CD14-positive monocyte (primary cell): ENCODE measurements around the gene LARP4B. TPM values are rescaled to one million over a fixed set of nuclear protein-coding genes. Genes with fewer than 3 reads are reported as not detected.
A peak's percentile ranks its signal among the peaks of the same experiment; 100 is the strongest.

ENCODE experiments used
- DNase-seq, 3 donors: peaks; one replicate each; pipeline ENCODE4 v3.0.0-alpha.2; 2011 to 2022
- H2AFZ ChIP-seq: 2 replicates; pipeline ENCODE4 v1.6.0; 2012; ENCODE audit warnings: mild to moderate bottlenecking, low read depth, low read length, inconsistent platforms; ENCODE audit not compliant: insufficient read depth, poor library complexity, severe bottlenecking
- H3K27ac ChIP-seq, 2 donors: 1 replicate in 1 of 2; 2 replicates in 1 of 2; pipeline ENCODE4 v1.5.1; 2012 to 2013; ENCODE audit warnings: low read length in 2 of 2, control low read depth in 1 of 2, inconsistent platforms in 1 of 2, low read depth in 1 of 2, mild to moderate bottlenecking in 1 of 2
- H3K27me3 ChIP-seq, 2 donors: one replicate each; pipeline versions ENCODE4 v1.6.0 to v1.6.1; 2011 to 2013; ENCODE audit warnings: low read length in 2 of 2; ENCODE audit not compliant: control insufficient read depth in 2 of 2, insufficient read depth in 2 of 2
- H3K36me3 ChIP-seq, 2 donors: replicated peaks in 1 of 2; 1 replicate in 1 of 2; 2 replicates in 1 of 2; pipeline versions ENCODE4 v1.5.1 to v1.6.1; 2012 to 2013; ENCODE audit warnings: low read length in 2 of 2, control low read depth in 1 of 2, inconsistent platforms in 1 of 2, mild to moderate bottlenecking in 1 of 2; ENCODE audit not compliant: insufficient read depth in 2 of 2, control insufficient read depth in 1 of 2
- H3K4me1 ChIP-seq, 2 donors: 1 replicate in 1 of 2; 2 replicates in 1 of 2; pipeline versions ENCODE4 v1.5.1 to v1.6.1; 2012 to 2013; ENCODE audit warnings: low read length in 2 of 2, control low read depth in 1 of 2, inconsistent platforms in 1 of 2, mild to moderate bottlenecking in 1 of 2, moderate library complexity in 1 of 2; ENCODE audit not compliant: insufficient read depth in 2 of 2, control insufficient read depth in 1 of 2
- H3K4me2 ChIP-seq: replicated peaks from 2 replicates; pipeline ENCODE3; 2012; ENCODE audit warnings: low read length, moderate library complexity, mild to moderate bottlenecking; ENCODE audit not compliant: poor library complexity, severe bottlenecking; ENCODE audit errors: extremely low read depth
- H3K4me3 ChIP-seq, 3 experiments: fragments of 200-600 bp in 1 of 3; sonication (generic) in 1 of 3; replicated peaks in 1 of 3; 1 replicate in 2 of 3; 2 replicates in 1 of 3; pipeline ENCODE4 v1.5.1; 2011 to 2013; ENCODE audit warnings: low read length in 3 of 3, mild to moderate bottlenecking in 3 of 3, control low read depth in 2 of 3, low read depth in 2 of 3, inconsistent platforms in 1 of 3, moderate library complexity in 1 of 3
- H3K79me2 ChIP-seq: 2 replicates; pipeline ENCODE4 v1.6.0; 2012; ENCODE audit warnings: mild to moderate bottlenecking, control low read depth, inconsistent platforms, low read length, moderate library complexity; ENCODE audit not compliant: insufficient read depth
- H3K9ac ChIP-seq: 2 replicates; pipeline ENCODE4 v1.6.0; 2017; ENCODE audit warnings: low read length, mild to moderate bottlenecking; ENCODE audit not compliant: insufficient read depth, poor library complexity, severe bottlenecking
- H3K9me3 ChIP-seq, 2 donors: replicated peaks in 1 of 2; 1 replicate in 1 of 2; 2 replicates in 1 of 2; pipeline versions ENCODE4 v1.5.1 to v1.6.1; 2012 to 2013; ENCODE audit warnings: low read length in 2 of 2, control low read depth in 1 of 2; ENCODE audit not compliant: control insufficient read depth in 1 of 2, insufficient read depth in 1 of 2
- H4K20me1 ChIP-seq: 2 replicates; pipeline ENCODE4 v1.6.0; 2012; ENCODE audit warnings: mild to moderate bottlenecking, low read length, control low read depth, moderate library complexity; ENCODE audit not compliant: insufficient read depth
- H3K27ac Mint-ChIP-seq, 7 donors: one replicate each; pipeline ENCODE4 v1.8.0; 2020; ENCODE audit warnings: mild to moderate bottlenecking in 7 of 7, mixed read lengths in 7 of 7, moderate library complexity in 6 of 7, inconsistent platforms in 2 of 7
- H3K27me3 Mint-ChIP-seq, 3 donors: one replicate each; pipeline ENCODE4 v1.8.0; 2021 to 2022; ENCODE audit warnings: low read depth in 3 of 3, mild to moderate bottlenecking in 3 of 3, mixed read lengths in 3 of 3, moderate library complexity in 3 of 3, inconsistent platforms in 1 of 3
- H3K36me3 Mint-ChIP-seq, 2 donors: one replicate each; pipeline ENCODE4 v1.8.0; 2020; ENCODE audit warnings: mixed read lengths in 2 of 2, inconsistent platforms in 1 of 2, mild to moderate bottlenecking in 1 of 2
- H3K4me1 Mint-ChIP-seq: one replicate; pipeline ENCODE4 v1.8.0; 2020; ENCODE audit warnings: mild to moderate bottlenecking, mixed read lengths
- H3K4me3 Mint-ChIP-seq, 2 donors: one replicate each; pipeline ENCODE4 v1.8.0; 2020; ENCODE audit warnings: mild to moderate bottlenecking in 2 of 2, mixed read lengths in 2 of 2, moderate library complexity in 1 of 2
- H3K9me3 Mint-ChIP-seq, 7 donors: one replicate each; pipeline ENCODE4 v1.8.0; 2020 to 2022; ENCODE audit warnings: mixed read lengths in 7 of 7, mild to moderate bottlenecking in 6 of 7, moderate library complexity in 6 of 7, inconsistent platforms in 2 of 7
- WGBS: methylation state at CpG from one replicate; pipeline ENCODE4 v1.1.5; 2013; ENCODE audit warnings: missing lambda C conversion rate; ENCODE audit not compliant: insufficient coverage; 5-methylcytosine and 5-hydroxymethylcytosine counted together
- intact Hi-C, 2 donors: fragments of 100-400 bp; cut with micrococcal nuclease; formaldehyde crosslinking; loops; one replicate each; pipeline versions ENCODE4 v1.15.0 to v1.15.1; 2023
- polyA plus RNA-seq, 3 donors: library from polyadenylated mRNA; depleted of rRNA in 1 of 3; unstranded in 2 of 3; stranded (reverse) in 1 of 3; fragments of 300-500 nt in 2 of 3; fragments of >200 nt in 1 of 3; fragmentation: Illumina TruSeq in 2 of 3; gene quantifications; 1 replicate in 2 of 3; 2 replicates in 1 of 3; pipeline ENCODE4 v1.2.3, GENCODE V29; 2012 to 2021
- TF ChIP-seq, protein P1 (sequence below): fragments of 200-600 bp; IDR thresholded peaks from one replicate; pipeline ENCODE4 v1.8.0; 2022; ENCODE audit warnings: antibody characterized with exemption, mild to moderate bottlenecking

LARP4B gene
- polyA plus RNA-seq, 3 donors: 17.2 to 52.3 (median 33.0) TPM

DNA sequence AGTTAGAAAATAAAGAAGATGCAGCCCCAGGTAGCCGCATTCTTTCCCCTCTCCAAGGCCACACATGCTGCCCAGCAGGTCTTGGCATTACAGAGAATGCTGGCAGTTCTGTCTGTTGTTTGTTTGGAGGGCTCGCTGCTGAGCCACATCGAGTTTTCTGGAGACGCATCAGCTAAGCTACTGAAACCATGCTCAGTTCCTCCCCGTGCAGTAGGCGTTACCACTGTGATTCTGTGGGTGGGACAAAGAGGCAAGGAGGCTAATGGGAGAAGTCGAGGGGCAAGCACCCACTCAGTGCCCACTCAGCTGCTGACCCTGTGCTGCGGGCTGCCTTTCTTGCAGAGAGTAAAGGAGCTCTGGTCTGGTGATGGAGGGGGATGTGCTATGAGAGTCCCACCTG is 41.3 kb upstream of the LARP4B start:
- no peaks in the 10 kb centered on the region for H4K20me1 ChIP-seq
- TF ChIP-seq, protein P1, sequence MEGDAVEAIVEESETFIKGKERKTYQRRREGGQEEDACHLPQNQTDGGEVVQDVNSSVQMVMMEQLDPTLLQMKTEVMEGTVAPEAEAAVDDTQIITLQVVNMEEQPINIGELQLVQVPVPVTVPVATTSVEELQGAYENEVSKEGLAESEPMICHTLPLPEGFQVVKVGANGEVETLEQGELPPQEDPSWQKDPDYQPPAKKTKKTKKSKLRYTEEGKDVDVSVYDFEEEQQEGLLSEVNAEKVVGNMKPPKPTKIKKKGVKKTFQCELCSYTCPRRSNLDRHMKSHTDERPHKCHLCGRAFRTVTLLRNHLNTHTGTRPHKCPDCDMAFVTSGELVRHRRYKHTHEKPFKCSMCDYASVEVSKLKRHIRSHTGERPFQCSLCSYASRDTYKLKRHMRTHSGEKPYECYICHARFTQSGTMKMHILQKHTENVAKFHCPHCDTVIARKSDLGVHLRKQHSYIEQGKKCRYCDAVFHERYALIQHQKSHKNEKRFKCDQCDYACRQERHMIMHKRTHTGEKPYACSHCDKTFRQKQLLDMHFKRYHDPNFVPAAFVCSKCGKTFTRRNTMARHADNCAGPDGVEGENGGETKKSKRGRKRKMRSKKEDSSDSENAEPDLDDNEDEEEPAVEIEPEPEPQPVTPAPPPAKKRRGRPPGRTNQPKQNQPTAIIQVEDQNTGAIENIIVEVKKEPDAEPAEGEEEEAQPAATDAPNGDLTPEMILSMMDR: no peak
- Mint-ChIP-seq H3K27ac (peak overlapping the region in 1 of 7 donors; percentile 7), H3K27me3 (peaks cover 0 to 9% (median 3%) of the 10 kb centered on the region in 3 donors), H3K4me1 (peaks cover 21% of the 10 kb centered on the region), H3K9me3 (peaks cover 3 to 13% (median 9%) of the 10 kb centered on the region in 7 donors), H3K4me3 (no peak overlapping the region), H3K36me3 (peaks cover 0 to 5% of the 10 kb centered on the region in 2 donors)
- H3K27me3 ChIP-seq: no peaks in the 10 kb centered on the region
- H3K79me2 ChIP-seq: no peaks in the 10 kb centered on the region
- peaks cover 13 to 20% of the 10 kb centered on the region in 2 donors for H3K4me1 ChIP-seq
- no peak overlapping the region for H3K9ac ChIP-seq
- intact Hi-C loops: no loop called here
- no peak overlapping the region for H3K4me3 ChIP-seq
- no peak overlapping the region for H3K27ac ChIP-seq
- DNase-seq: no peak
- H3K4me2 ChIP-seq: no peak overlapping the region
- H3K9me3 ChIP-seq: peaks cover 2 to 24% of the 10 kb centered on the region in 2 donors
- no peak overlapping the region for H2AFZ ChIP-seq
- WGBS: 87% methylated on average over 8 of the region's 8 CpGs
- H3K36me3 ChIP-seq: no peaks in the 10 kb centered on the region

DNA sequence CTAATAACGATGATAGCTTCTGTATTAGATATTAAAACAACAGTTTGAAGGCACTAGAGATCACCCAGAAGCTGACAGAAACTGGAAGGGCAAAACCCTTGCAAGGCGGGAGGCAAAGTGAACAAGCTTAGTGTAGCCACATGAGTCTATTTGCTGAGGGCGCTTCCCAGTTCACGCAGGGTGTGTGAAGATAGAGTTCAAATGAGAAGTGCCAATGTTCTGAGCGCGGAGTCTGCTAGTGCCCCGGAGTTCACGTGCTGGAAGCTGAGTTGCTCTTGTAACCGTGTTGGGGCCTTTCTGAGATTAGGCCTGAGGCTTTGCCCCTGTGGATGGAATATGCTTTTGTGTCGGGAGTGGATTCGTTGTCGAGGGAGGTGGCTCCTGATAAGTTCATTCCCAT is 40.1 kb upstream of the LARP4B start:
- no peaks in the 10 kb centered on the region for H3K79me2 ChIP-seq
- no peaks in the 10 kb centered on the region for H3K36me3 ChIP-seq
- Mint-ChIP-seq H3K27me3 (peaks cover 0 to 9% (median 7%) of the 10 kb centered on the region in 3 donors), H3K36me3 (peaks cover 0 to 3% of the 10 kb centered on the region in 2 donors), H3K9me3 (peaks cover 2 to 13% (median 5%) of the 10 kb centered on the region in 7 donors), H3K27ac (peak overlapping the region in 5 of 7 donors; percentile 43 to 79 (median 57)), H3K4me1 (peaks cover 21% of the 10 kb centered on the region), H3K4me3 (no peak overlapping the region)
- H3K4me3 ChIP-seq: no peak overlapping the region
- H3K9me3 ChIP-seq: peaks cover 0 to 13% of the 10 kb centered on the region in 2 donors
- no peak overlapping the region for H3K9ac ChIP-seq
- peak overlapping the region; percentile 2 for H3K4me2 ChIP-seq
- peak overlapping the region in 1 of 2 donors; percentile 57 for H3K27ac ChIP-seq
- no peaks in the 10 kb centered on the region for H3K27me3 ChIP-seq
- peak overlapping the region; percentile 53 for H2AFZ ChIP-seq
- WGBS: 92% methylated on average over 7 of the region's 12 CpGs
- DNase-seq: no peak
- intact Hi-C loops: no loop called here
- H3K4me1 ChIP-seq: peaks cover 13 to 20% of the 10 kb centered on the region in 2 donors
- no peaks in the 10 kb centered on the region for H4K20me1 ChIP-seq
- TF ChIP-seq, protein P1: no peak
